LNCaP clone FGC (cell line): ENCODE measurements around the gene GPR37.

Source experiments
- DNase-seq: peaks from one replicate; pipeline ENCODE4 v3.0.0-alpha.2; 2011; ENCODE audit warnings: low read depth
- H3K4me3 ChIP-seq: 2 replicates; pipeline ENCODE4 v1.5.1; 2011; ENCODE audit warnings: mild to moderate bottlenecking, low read depth, low read length, control low read depth
- CTCF ChIP-seq: IDR thresholded peaks from 2 replicates; pipeline ENCODE4 v1.5.1; 2012; ENCODE audit warnings: mild to moderate bottlenecking; ENCODE audit not compliant: control insufficient read depth, insufficient read depth; ENCODE audit errors: extremely low read depth

The GPR37 gene

GRCh38 chr7:124790645-124791044 lies 25.1 kb upstream of the GPR37 start:
- no peak for DNase-seq
- no peak overlapping the region for H3K4me3 ChIP-seq
- no peak for TF ChIP-seq CTCF

GRCh38 chr7:124785994-124786393 lies 20.4 kb upstream of the GPR37 start:
- no peak for DNase-seq
- no peak overlapping the region for H3K4me3 ChIP-seq
- no peak for TF ChIP-seq CTCF

GRCh38 chr7:124784879-124785818 lies 19.6 kb upstream of the GPR37 start:
- DNase-seq = no peak
- TF ChIP-seq CTCF = peak; percentile 92
- H3K4me3 ChIP-seq = no peak overlapping the region

- TF ChIP-seq CTCF = no peak
- no peak for DNase-seq
- no peak overlapping the region for H3K4me3 ChIP-seq
Observed at GRCh38 chr7:124783271-124783670, 17.7 kb upstream of the GPR37 start.

- no peak for TF ChIP-seq CTCF
- DNase-seq = no peak
- no peak overlapping the region for H3K4me3 ChIP-seq
Observed at GRCh38 chr7:124781907-124782734, 16.5 kb upstream of the GPR37 start.

- no peak for TF ChIP-seq CTCF
- no peak for DNase-seq
Observed at GRCh38 chr7:124781418-124781817, 15.8 kb upstream of the GPR37 start.

More at GRCh38 chr7:124781418-124781817, 15.8 kb upstream of the GPR37 start:
- no peak overlapping the region for H3K4me3 ChIP-seq
